Transverse colon (tissue), 4 donors: Measurements from ENCODE around the gene HEBP2. TPM values are rescaled to one million over a fixed set of nuclear protein-coding genes. Genes with fewer than 3 reads are reported as not detected.

Experiments
- DNase-seq: peaks from one replicate; pipeline ENCODE4 v3.0.0-alpha.2; 2019
- H3K27ac ChIP-seq, 4 donors: fragments of 200-600 bp; sonication (generic); 2 replicates each; pipeline ENCODE4 v1.5.1; 2016 to 2018; ENCODE audit warnings: inconsistent platforms in 4 of 4
- H3K27me3 ChIP-seq: fragments of 200-600 bp; sonication (generic); 2 replicates; pipeline ENCODE4 v1.5.1; 2017; ENCODE audit warnings: inconsistent platforms
- H3K36me3 ChIP-seq, 4 donors: fragments of 200-600 bp; sonication (generic); 2 replicates each; pipeline ENCODE4 v1.5.1; 2017 to 2019; ENCODE audit warnings: inconsistent platforms in 4 of 4
- H3K4me1 ChIP-seq, 4 donors: fragments of 200-600 bp; sonication (generic); 2 replicates each; pipeline ENCODE4 v1.5.1; 2017 to 2020; ENCODE audit warnings: inconsistent platforms in 4 of 4
- H3K4me3 ChIP-seq, 4 donors: fragments of 200-600 bp; sonication (generic); 1 replicate in 1 of 4; 2 replicates in 3 of 4; pipeline versions ENCODE4 v1.5.1 to v1.6.1; 2017 to 2019; ENCODE audit warnings: inconsistent platforms in 4 of 4
- H3K9me3 ChIP-seq, 2 donors: fragments of 200-600 bp; sonication (generic); 2 replicates each; pipeline ENCODE4 v1.5.1; 2017 to 2019; ENCODE audit warnings: inconsistent platforms in 2 of 2
- EP300 ChIP-seq: sonication (generic); formaldehyde crosslinking; IDR thresholded peaks from one replicate; pipeline ENCODE4 v1.6.1; 2017; ENCODE audit warnings: antibody characterized with exemption, low read depth
- POLR2A ChIP-seq: fragments of 450-650 bp; IDR thresholded peaks from one replicate; pipeline ENCODE4 v1.6.1; 2016; ENCODE audit warnings: antibody characterized with exemption, mild to moderate bottlenecking, moderate library complexity
- POLR2AphosphoS5 ChIP-seq, 3 donors: sonication (generic); formaldehyde crosslinking; IDR thresholded peaks; one replicate each; pipeline ENCODE4 v1.6.1; 2016; ENCODE audit warnings: antibody characterized with exemption in 3 of 3
- WGBS, 2 donors: methylation state at CpG; one replicate each; pipeline ENCODE4 v1.1.5; 2018; ENCODE audit warnings: low coverage in 1 of 2; 5-methylcytosine and 5-hydroxymethylcytosine counted together
- in situ Hi-C, 4 donors: fragments of 200-750 bp; cut with MboI; loops; one replicate each; pipeline versions ENCODE4 v1.15.0 to v1.15.1; 2017; ENCODE audit warnings: low sequenced_read_pairs in 3 of 4, low pct_ligation_motif_present in 1 of 4, low pct_unique_long_range_greater_than_20kb in 1 of 4
- intact Hi-C: fragments of 100-400 bp; cut with DNase I; formaldehyde crosslinking; loops from one replicate; pipeline ENCODE4 v1.15.1; 2023; ENCODE audit warnings: low total_unique reads
- total RNA-seq, 4 donors: library from RNA; depleted of rRNA; stranded (reverse); fragments of >200 nt; gene quantifications; one replicate each; pipeline ENCODE4 v1.1.0, GENCODE V29; 2016
- TF ChIP-seq, protein P1 (sequence below), 5 experiments: fragments of 200-600 bp in 3 of 5; fragments of 450-650 bp in 2 of 5; sonication (generic) in 3 of 5; IDR thresholded peaks; 1 replicate in 2 of 5; 2 replicates in 3 of 5; pipeline ENCODE4 v1.5.1; 2016 to 2017; ENCODE audit warnings: antibody characterized with exemption in 5 of 5, inconsistent platforms in 3 of 5, mild to moderate bottlenecking in 2 of 5, moderate library complexity in 1 of 5

HEBP2 gene
- total RNA-seq, 4 donors from 2014 or later, result 33.3 to 77.8 (median 73.4) TPM

DNA sequence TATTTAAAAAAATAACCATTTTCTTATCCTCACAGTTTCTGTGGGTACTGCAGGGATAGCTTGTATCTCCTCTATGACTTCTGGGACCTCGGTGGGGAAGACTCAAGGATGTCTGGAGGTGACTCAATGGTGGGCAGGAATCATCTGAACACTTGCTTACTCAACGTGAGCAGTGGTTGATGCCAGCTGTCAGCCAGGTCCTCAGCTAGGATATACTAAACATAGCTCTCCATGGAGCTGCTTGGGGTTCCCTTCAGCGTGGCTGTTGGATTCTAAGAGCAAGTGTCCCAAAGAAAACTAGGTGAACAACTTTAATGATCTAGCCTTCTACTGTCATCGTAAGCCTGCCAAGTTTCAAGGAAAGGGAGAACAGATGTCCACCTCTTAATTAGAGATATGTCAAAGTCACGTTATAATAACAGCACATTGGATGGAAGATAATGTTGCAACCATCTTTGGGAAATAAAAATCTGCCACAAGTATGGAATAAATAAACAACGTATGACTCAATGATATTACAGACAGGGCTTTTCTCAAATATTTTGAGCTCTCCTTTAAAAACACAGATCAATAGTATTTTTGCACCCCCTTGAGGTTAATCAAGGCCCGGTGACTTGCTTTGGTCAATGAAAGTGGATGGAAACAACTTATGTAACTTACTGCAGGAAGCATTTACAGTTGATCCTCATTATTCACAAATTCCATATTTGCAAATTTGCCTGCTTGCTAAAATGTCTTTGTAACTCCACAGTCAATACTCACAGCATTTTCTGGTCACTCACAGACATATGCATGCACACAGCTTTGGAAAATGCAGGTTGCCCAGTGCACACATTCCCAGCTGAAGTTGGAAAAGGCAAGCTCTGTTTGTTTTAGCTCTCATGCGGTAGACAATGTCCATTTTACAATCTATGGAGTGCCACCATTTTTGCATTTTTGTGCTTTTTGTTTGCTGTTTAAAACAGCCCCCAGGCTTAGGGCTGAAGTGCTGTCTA lies 6.6 kb upstream of the HEBP2 start:
- Histone ChIP-seq H3K27me3 (no peaks in the 10 kb centered on the region), H3K36me3 (no peaks in the 10 kb centered on the region), H3K9me3 (no peaks in the 10 kb centered on the region), H3K27ac (no peak overlapping the region), H3K4me3 (no peak overlapping the region), H3K4me1 (no peaks in the 10 kb centered on the region)
- DNase-seq, result no peak
- TF ChIP-seq, protein P1, sequence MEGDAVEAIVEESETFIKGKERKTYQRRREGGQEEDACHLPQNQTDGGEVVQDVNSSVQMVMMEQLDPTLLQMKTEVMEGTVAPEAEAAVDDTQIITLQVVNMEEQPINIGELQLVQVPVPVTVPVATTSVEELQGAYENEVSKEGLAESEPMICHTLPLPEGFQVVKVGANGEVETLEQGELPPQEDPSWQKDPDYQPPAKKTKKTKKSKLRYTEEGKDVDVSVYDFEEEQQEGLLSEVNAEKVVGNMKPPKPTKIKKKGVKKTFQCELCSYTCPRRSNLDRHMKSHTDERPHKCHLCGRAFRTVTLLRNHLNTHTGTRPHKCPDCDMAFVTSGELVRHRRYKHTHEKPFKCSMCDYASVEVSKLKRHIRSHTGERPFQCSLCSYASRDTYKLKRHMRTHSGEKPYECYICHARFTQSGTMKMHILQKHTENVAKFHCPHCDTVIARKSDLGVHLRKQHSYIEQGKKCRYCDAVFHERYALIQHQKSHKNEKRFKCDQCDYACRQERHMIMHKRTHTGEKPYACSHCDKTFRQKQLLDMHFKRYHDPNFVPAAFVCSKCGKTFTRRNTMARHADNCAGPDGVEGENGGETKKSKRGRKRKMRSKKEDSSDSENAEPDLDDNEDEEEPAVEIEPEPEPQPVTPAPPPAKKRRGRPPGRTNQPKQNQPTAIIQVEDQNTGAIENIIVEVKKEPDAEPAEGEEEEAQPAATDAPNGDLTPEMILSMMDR (IDR thresholded peaks at IDR 0.05), result no peak
- TF ChIP-seq POLR2A (no peak), EP300 (no peak), POLR2AphosphoS5 (IDR thresholded peaks at IDR 0.05) (no peak)
- in situ Hi-C loops, result loop anchor here in 1 of 4 donors (10.0 kb wide), 1 partner anchor 283 kb away; no protein-coding TSS in a partner anchor
- intact Hi-C loops, result no loop called here
- WGBS, 2 donors, result 80 to 87% methylated on average over 6 to 8 of the region's 8 CpGs

DNA sequence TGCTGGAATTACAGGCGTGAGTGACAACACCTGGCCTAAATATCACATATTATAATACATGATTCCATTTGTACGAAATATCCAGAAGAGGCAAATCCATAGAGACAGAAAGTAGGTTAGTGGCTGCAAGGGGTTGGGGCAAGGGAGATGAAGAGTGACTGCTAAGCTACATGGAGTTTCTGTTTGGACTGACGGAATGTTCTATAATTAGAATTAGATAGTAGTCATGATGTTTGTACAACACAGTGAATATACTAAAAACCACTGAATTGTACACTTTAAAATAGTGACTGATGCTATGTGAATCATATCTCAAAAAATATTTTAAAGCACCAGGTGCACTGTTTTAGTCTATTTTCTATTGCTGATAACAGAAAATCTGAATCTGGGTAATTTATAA lies 3.7 kb upstream of the HEBP2 start:
- in situ Hi-C loops, result loop anchor here in 3 of 4 donors (25.0 kb wide), 2 partner anchors 288 to 362 kb away; partner anchors contain the start of genes CCDC28A (in 2 of the 3) and PERP (in 2 of the 3)
- Histone ChIP-seq H3K27ac (no peak overlapping the region), H3K4me1 (peaks cover 0 to 8% (median 7%) of the 10 kb centered on the region in 4 donors), H3K9me3 (no peaks in the 10 kb centered on the region), H3K27me3 (no peaks in the 10 kb centered on the region), H3K36me3 (no peaks in the 10 kb centered on the region), H3K4me3 (no peak overlapping the region)
- WGBS, 2 donors, result 78 to 94% methylated on average over 3 of the region's 3 CpGs
- TF ChIP-seq POLR2A (no peak), EP300 (no peak), POLR2AphosphoS5 (IDR thresholded peaks at IDR 0.05) (no peak)
- TF ChIP-seq, protein P1 (IDR thresholded peaks at IDR 0.05), result no peak
- intact Hi-C loops, result loop anchor here (10.0 kb wide), 1 partner anchor 286 kb away; no protein-coding TSS in a partner anchor
- no peak for DNase-seq

DNA sequence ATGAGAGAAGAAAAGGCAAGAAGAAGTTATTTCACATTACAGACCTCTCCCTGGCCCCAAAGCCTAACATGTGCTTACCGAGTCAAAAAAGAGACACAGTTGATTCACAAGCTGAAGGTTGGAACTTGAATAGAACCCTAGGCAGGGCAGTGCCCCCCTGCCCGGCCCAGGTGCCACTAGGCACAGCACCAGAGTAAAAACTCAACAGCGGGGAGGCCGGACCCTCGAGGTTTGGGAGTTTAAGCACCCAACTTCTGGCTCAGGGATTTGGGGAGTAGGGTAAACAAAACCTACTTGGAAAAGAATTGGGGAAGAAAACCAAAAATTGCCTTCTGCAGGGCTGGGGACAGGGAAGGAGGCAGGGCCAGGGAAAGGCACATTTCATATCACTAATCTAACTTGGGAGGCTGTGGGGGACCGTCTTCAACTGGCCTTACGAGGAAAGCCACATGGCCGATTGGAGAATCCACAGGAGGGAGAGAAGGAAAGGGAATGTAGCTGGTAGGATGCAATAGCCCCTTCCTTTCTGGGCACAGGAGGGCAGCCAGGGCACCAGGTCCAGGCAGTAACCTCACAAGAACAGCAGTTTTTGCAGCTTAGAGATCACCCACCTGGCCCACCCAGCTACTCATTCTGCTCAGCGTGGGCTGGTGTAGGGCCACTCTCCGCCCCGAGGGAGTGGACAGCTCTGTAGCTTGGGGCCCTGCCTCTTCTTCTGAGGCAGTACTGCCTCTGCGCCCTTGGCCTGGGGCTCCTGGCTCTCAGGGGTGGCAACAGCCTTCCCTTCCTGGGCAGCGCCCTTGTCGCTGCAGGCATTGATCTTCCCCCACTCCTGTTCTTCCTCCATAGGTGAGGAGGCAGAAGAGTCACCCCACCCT lies 1.8 kb upstream of the HEBP2 start:
- TF ChIP-seq EP300 (no peak), POLR2A (no peak), POLR2AphosphoS5 (IDR thresholded peaks at IDR 0.05) (no peak)
- TF ChIP-seq, protein P1 (IDR thresholded peaks at IDR 0.05), result no peak
- H3K36me3 ChIP-seq, result peaks cover 0 to 7% (median under 1%) of the 10 kb centered on the region in 4 donors
- no peaks in the 10 kb centered on the region for H3K9me3 ChIP-seq
- intact Hi-C loops, result loop anchor here (10.0 kb wide), 1 partner anchor 287 kb away; no protein-coding TSS in a partner anchor
- DNase-seq, result no peak
- no peak overlapping the region for H3K27ac ChIP-seq
- 90 to 92% methylated on average over 6 to 14 of the region's 14 CpGs for WGBS, 2 donors
- no peak overlapping the region for H3K4me3 ChIP-seq
- peaks cover 0 to 19% (median 14%) of the 10 kb centered on the region in 4 donors for H3K4me1 ChIP-seq
- in situ Hi-C loops, result loop anchor here in 3 of 4 donors (25.0 kb wide), 2 partner anchors 290 to 360 kb away; partner anchors contain the start of genes CCDC28A (in 2 of the 3) and PERP (in 2 of the 3)
- no peaks in the 10 kb centered on the region for H3K27me3 ChIP-seq
